Cardiac muscle cell (in vitro differentiated cells and primary cell): ENCODE results near the gene PGLYRP1. TPM values are rescaled to one million over a fixed set of nuclear protein-coding genes. Genes with fewer than 3 reads are reported as not detected.

Experiments
- DNase-seq, 2 donors: peaks; one replicate each; pipeline versions ENCODE4 v3.0.0 to v3.0.0-alpha.2; 2010 to 2017; ENCODE audit warnings: low read depth in 1 of 2, low spot score in 1 of 2
- H3K27ac ChIP-seq: fragments of 200-600 bp; sonication (generic); 2 replicates; pipeline ENCODE4 v1.5.1; 2016
- H3K27me3 ChIP-seq: fragments of 200-600 bp; sonication (generic); 2 replicates; pipeline ENCODE4 v1.6.0; 2016; ENCODE audit warnings: control low read depth
- H3K36me3 ChIP-seq: fragments of 200-600 bp; sonication (generic); 2 replicates; pipeline ENCODE4 v1.5.1; 2016; ENCODE audit warnings: control low read depth
- H3K4me1 ChIP-seq: fragments of 200-600 bp; sonication (generic); 2 replicates; pipeline ENCODE4 v1.8.1; 2017; ENCODE audit warnings: low read depth, mild to moderate bottlenecking, mixed run types
- H3K4me3 ChIP-seq: fragments of 200-600 bp; sonication (generic); 2 replicates; pipeline ENCODE4 v1.5.1; 2016; ENCODE audit warnings: mild to moderate bottlenecking
- H3K9me3 ChIP-seq: fragments of 200-600 bp; sonication (generic); 2 replicates; pipeline ENCODE4 v1.5.1; 2017; ENCODE audit warnings: low read depth, mild to moderate bottlenecking, control low read depth
- polyA plus RNA-seq: library from polyadenylated mRNA; unstranded; fragments of >200 nt; fragmentation: Nextera tagmentation; extraction: Ambion mirVana; gene quantifications from 2 replicates; pipeline ENCODE4 v1.2.1, GENCODE V29; 2016
- total RNA-seq: library from RNA; depleted of rRNA; stranded (reverse); fragments of >200 nt; gene quantifications from 2 replicates; pipeline ENCODE4 v1.2.3, GENCODE V29; 2016
- TF ChIP-seq, protein P1 (sequence below): IDR thresholded peaks from 2 replicates; pipeline ENCODE4 v1.5.1; 2012; ENCODE audit warnings: low read depth, mild to moderate bottlenecking, low read length

The PGLYRP1 gene
- total and polyA plus RNA-seq, 2 experiments from 2014 or later, result 0.20 TPM; not detected in 1

DNA sequence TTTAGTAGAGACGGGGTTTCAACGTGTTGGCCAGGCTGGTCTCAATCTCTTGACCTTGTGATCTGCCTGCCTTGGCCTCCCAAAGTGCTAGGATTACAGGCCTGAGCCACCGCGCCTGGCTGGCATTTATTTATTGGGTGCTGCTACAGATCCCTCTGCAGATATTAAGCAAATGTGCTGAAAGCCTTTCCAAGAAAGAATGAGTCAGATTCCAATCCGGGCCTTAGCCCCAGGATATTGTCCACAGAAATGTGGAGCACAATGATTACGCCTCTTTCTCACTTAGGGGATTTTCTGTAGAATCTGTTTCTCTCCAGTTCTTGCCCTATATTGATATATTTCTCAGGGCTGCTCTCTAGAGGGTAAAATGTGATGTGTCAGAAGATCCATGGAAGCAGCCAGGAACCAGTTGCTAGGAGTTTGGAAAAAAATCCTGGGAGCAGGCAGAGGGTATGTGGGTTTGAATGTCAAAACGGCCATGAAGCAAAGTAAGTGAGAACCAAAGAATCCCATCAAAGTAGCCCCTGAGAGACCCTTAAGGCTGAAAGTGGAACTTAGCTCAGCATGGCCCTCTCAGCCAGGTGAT, 42.7 kb upstream of the PGLYRP1 start:
- Histone ChIP-seq H3K27me3 (peaks cover 37% of the 10 kb centered on the region), H3K4me1 (no peaks in the 10 kb centered on the region), H3K36me3 (no peaks in the 10 kb centered on the region)

DNA sequence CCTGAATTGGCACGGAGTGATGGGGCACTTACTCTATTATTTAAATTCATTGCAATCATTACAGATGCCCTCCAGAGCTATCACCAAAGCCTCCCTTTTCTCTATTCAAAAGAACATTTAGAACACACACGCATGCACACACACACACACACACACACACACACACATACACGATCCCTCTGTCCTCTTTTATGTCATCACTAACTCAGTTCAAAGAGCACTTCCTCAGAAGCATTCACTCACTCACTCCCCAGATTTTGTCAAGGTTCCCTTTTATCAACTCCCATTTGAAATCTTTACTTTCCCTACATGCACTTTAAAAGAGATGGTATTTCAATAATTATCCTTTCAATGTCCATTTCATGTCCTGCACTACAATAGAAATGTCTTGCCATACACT, 40.3 kb upstream of the PGLYRP1 start:
- peaks cover 15% of the 10 kb centered on the region for H3K27me3 ChIP-seq
- DNase-seq, result no peak
- TF ChIP-seq, protein P1, sequence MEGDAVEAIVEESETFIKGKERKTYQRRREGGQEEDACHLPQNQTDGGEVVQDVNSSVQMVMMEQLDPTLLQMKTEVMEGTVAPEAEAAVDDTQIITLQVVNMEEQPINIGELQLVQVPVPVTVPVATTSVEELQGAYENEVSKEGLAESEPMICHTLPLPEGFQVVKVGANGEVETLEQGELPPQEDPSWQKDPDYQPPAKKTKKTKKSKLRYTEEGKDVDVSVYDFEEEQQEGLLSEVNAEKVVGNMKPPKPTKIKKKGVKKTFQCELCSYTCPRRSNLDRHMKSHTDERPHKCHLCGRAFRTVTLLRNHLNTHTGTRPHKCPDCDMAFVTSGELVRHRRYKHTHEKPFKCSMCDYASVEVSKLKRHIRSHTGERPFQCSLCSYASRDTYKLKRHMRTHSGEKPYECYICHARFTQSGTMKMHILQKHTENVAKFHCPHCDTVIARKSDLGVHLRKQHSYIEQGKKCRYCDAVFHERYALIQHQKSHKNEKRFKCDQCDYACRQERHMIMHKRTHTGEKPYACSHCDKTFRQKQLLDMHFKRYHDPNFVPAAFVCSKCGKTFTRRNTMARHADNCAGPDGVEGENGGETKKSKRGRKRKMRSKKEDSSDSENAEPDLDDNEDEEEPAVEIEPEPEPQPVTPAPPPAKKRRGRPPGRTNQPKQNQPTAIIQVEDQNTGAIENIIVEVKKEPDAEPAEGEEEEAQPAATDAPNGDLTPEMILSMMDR, result no peak

More for the DNA sequence above, 42.7 kb upstream of the PGLYRP1 start:
- Histone ChIP-seq H3K27ac (no peak overlapping the region), H3K4me3 (no peak overlapping the region), H3K9me3 (no peaks in the 10 kb centered on the region)
- TF ChIP-seq, protein P1, result peak; percentile 3
- peak in 1 of 2 donors; percentile 40 for DNase-seq

DNA sequence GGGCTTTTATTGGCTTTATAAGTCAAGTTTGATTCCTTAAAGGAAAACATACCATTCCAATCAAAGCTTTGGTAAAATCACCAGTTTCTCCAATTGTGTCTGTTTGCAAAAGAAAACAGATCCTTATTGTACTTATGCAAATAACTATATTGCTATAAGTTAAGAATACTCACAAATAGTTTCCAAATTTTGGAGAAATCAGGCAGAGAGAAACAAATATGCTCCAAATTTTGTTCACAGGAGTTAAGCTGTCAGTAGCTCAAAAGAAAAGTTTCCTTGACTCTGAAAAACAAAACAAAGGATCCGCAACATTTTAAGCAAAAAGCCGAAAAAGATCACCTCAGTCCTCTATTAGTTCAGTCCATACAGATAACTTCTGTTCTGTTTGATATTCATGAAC, 37.2 kb upstream of the PGLYRP1 start:
- H3K27ac ChIP-seq, result no peak overlapping the region
- no peaks in the 10 kb centered on the region for H3K36me3 ChIP-seq
- H3K9me3 ChIP-seq, result no peaks in the 10 kb centered on the region
- H3K4me3 ChIP-seq, result no peak overlapping the region
- TF ChIP-seq, protein P1, result no peak
- no peaks in the 10 kb centered on the region for H3K27me3 ChIP-seq
- no peak for DNase-seq
- H3K4me1 ChIP-seq, result no peaks in the 10 kb centered on the region

More for the DNA sequence above, 40.3 kb upstream of the PGLYRP1 start:
- Histone ChIP-seq H3K9me3 (no peaks in the 10 kb centered on the region), H3K4me1 (no peaks in the 10 kb centered on the region), H3K36me3 (no peaks in the 10 kb centered on the region), H3K27ac (no peak overlapping the region), H3K4me3 (no peak overlapping the region)

DNA sequence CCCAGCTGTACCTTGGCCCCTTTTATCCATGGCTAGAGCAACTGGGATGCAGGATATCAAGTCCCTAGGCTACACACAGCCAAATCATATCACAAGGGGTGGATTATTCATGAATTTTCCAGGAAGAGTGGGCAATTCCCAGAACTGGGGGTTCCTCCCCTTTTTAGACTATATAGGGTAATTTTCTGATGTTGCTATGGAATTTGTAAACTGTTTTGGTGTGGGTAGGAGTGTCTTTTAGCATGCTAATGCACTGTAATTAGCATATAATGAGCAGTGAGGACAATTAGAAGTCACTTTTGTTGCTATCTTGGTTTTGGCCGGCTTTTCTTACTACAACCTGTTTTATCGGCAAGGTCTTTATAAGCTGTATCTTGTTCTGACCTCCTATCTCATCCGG, 35.9 kb upstream of the PGLYRP1 start:
- Histone ChIP-seq H3K36me3 (no peaks in the 10 kb centered on the region), H3K27me3 (no peaks in the 10 kb centered on the region), H3K9me3 (no peaks in the 10 kb centered on the region), H3K27ac (no peak overlapping the region), H3K4me3 (no peak overlapping the region), H3K4me1 (no peaks in the 10 kb centered on the region)
- no peak for DNase-seq
- TF ChIP-seq, protein P1, result no peak

DNA sequence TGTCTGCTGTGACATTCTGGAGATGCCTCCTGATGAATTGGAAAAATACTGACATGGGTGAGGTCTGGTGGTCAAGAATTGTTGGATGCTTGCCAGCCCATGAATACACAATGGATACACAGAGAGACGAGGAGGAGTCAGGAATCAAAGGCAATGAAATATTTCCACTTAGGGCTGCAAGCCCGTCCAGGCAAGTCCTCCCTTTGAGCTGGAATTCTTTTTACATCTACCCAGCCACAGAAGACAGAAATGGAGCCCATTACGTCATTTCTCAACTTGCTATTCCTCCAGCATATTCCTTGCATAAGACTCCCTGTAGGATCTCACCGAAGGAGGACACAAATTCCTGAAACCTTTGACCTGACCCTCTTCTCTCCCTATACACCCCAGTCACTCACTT, 33.7 kb upstream of the PGLYRP1 start:
- Histone ChIP-seq H3K36me3 (no peaks in the 10 kb centered on the region), H3K9me3 (no peaks in the 10 kb centered on the region), H3K27ac (no peak overlapping the region), H3K4me1 (no peaks in the 10 kb centered on the region), H3K27me3 (no peaks in the 10 kb centered on the region), H3K4me3 (no peak overlapping the region)
- DNase-seq, result no peak
- TF ChIP-seq, protein P1, result no peak

DNA sequence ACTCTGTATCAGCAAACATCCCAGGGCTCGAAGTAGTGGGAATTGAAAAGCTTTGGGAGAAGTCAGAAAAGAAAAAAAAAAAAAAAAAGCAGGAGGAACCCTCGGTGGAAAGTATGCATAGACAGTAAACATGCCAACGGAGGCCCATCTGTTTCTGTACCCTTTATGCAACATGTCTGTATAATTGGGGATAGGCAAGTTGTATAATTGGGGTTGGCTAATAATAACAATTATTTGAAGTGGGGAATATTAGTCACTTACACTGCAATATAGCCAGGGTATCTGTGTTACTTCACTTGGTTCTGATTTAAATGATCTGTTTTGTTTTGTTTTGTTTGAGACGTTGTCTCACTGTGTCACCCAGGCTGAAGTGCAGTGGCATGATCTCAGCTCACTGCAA, 30.0 kb upstream of the PGLYRP1 start:
- Histone ChIP-seq H3K36me3 (no peaks in the 10 kb centered on the region), H3K4me3 (no peak overlapping the region), H3K4me1 (no peaks in the 10 kb centered on the region), H3K9me3 (no peaks in the 10 kb centered on the region), H3K27ac (no peak overlapping the region), H3K27me3 (no peaks in the 10 kb centered on the region)
- no peak for DNase-seq
- TF ChIP-seq, protein P1, result no peak
